H1 (cell line): ENCODE measurements around the gene RPL3.

Experiments used
- CTCF ChIP-seq, 3 experiments: IDR thresholded peaks; 1 replicate in 2 of 3; 2 replicates in 1 of 3; pipeline versions ENCODE4 v1.5.1 to v1.6.1; 2011; ENCODE audit warnings: low read length in 3 of 3, mild to moderate bottlenecking in 3 of 3, inconsistent platforms in 2 of 3, low read depth in 1 of 3, moderate library complexity in 1 of 3; ENCODE audit not compliant: insufficient read depth in 1 of 3; ENCODE audit errors: control extremely low read depth in 1 of 3
- E2F6 ChIP-seq: IDR thresholded peaks from 2 replicates; pipeline ENCODE4 v1.6.1; 2012; ENCODE audit warnings: inconsistent platforms
- EP300 ChIP-seq, 2 experiments: IDR thresholded peaks; 1 replicate in 1 of 2; 2 replicates in 1 of 2; pipeline ENCODE4 v1.6.1; 2011 to 2012; ENCODE audit warnings: low read depth in 2 of 2, low read length in 2 of 2, mild to moderate bottlenecking in 2 of 2, borderline replicate concordance in 1 of 2, inconsistent platforms in 1 of 2, moderate library complexity in 1 of 2
- EZH2 ChIP-seq: fragments of 200-600 bp; sonication (generic); IDR thresholded peaks from 2 replicates; pipeline ENCODE4 v1.7.1; 2012; ENCODE audit warnings: low read depth, mild to moderate bottlenecking, moderate library complexity, low read length, inconsistent platforms; ENCODE audit not compliant: severe bottlenecking
- HDAC2 ChIP-seq, 2 experiments: fragments of 300-600 bp in 1 of 2; sonication (generic) in 1 of 2; IDR thresholded peaks; 2 replicates each; pipeline ENCODE4 v1.6.1; 2011 to 2012; ENCODE audit warnings: low read depth in 2 of 2, low read length in 2 of 2, mild to moderate bottlenecking in 2 of 2, moderate library complexity in 2 of 2, borderline replicate concordance in 1 of 2, inconsistent platforms in 1 of 2
- MAX ChIP-seq: IDR thresholded peaks from 2 replicates; pipeline ENCODE4 v1.6.1; 2012; ENCODE audit warnings: inconsistent platforms
- POLR2AphosphoS5 ChIP-seq: IDR thresholded peaks from 2 replicates; pipeline ENCODE4 v1.6.1; 2011; ENCODE audit warnings: low read depth, low read length
- RXRA ChIP-seq: IDR thresholded peaks from 2 replicates; pipeline ENCODE4 v1.6.1; 2011; ENCODE audit warnings: low read depth, mild to moderate bottlenecking, low read length, moderate library complexity; ENCODE audit not compliant: insufficient read depth
- SIX5 ChIP-seq: IDR thresholded peaks from 2 replicates; pipeline ENCODE4 v1.6.1; 2011; ENCODE audit warnings: mild to moderate bottlenecking, low read depth, low read length

GRCh38 chr22:39269095-39269790 lies 50.2 kb downstream of the RPL3 start:
- TF ChIP-seq EZH2 (no peak), CTCF (IDR thresholded peaks at IDR 0.05; ENCODE audit: control extremely low read depth in 1 of 3, insufficient read depth in 1 of 3, low read depth in 1 of 3, low read length in 3 of 3) (no peak), HDAC2 (IDR thresholded peaks at IDR 0.05; ENCODE audit: borderline replicate concordance in 1 of 2, low read depth in 2 of 2, low read length in 2 of 2) (no peak), RXRA (no peak), EP300 (IDR thresholded peaks at IDR 0.05; ENCODE audit: borderline replicate concordance in 1 of 2, low read depth in 2 of 2, low read length in 2 of 2) (no peak), E2F6 (no peak), SIX5 (no peak), MAX (no peak), POLR2AphosphoS5 (no peak)
